ENCODE data around the gene OR52B2. TPM values are rescaled to one million over a fixed set of nuclear protein-coding genes. Genes with fewer than 3 reads are reported as not detected.

OR52B2 gene
- total and polyA plus RNA-seq, 2 donors from 2014 or later, result not detected

- FAIRE-seq (no peak), DNase-seq (peak in 1 of 5 donors; percentile 69)
- H3K36me3 ChIP-seq (ENCODE audit: control insufficient read depth in 2 of 3, insufficient read depth in 3 of 3, low read length in 3 of 3), result peaks cover 0 to 27% (median 24%) of the 10 kb centered on the region in 3 donors
- no peak overlapping the region for H3K4me3 ChIP-seq (ENCODE audit: low read length in 3 of 3)
- intact Hi-C loops (cut with DNase I), result no loop called here
- H3K27ac ChIP-seq (ENCODE audit: low read depth in 2 of 2, low read length in 2 of 2), result no peak overlapping the region
- H3K9me3 ChIP-seq (ENCODE audit: control insufficient read depth in 2 of 3, insufficient read depth in 1 of 3, low read length in 3 of 3), result no peaks in the 10 kb centered on the region
- no peaks in the 10 kb centered on the region for H3K27me3 ChIP-seq (ENCODE audit: control insufficient read depth, insufficient read depth, low read length)
- no peaks in the 10 kb centered on the region for H3K4me1 ChIP-seq (ENCODE audit: control insufficient read depth in 2 of 3, insufficient read depth in 2 of 3, low read depth in 1 of 3, low read length in 3 of 3)
- H3K9ac ChIP-seq (ENCODE audit: low read length in 3 of 3), result no peak overlapping the region
- no peak for TF ChIP-seq CTCF (IDR thresholded peaks at IDR 0.05; ENCODE audit: borderline replicate concordance, extremely low read depth, insufficient read depth)
Measured at GRCh38 chr11:6209801-6210200, 39.7 kb upstream of the OR52B2 start.

DNA sequence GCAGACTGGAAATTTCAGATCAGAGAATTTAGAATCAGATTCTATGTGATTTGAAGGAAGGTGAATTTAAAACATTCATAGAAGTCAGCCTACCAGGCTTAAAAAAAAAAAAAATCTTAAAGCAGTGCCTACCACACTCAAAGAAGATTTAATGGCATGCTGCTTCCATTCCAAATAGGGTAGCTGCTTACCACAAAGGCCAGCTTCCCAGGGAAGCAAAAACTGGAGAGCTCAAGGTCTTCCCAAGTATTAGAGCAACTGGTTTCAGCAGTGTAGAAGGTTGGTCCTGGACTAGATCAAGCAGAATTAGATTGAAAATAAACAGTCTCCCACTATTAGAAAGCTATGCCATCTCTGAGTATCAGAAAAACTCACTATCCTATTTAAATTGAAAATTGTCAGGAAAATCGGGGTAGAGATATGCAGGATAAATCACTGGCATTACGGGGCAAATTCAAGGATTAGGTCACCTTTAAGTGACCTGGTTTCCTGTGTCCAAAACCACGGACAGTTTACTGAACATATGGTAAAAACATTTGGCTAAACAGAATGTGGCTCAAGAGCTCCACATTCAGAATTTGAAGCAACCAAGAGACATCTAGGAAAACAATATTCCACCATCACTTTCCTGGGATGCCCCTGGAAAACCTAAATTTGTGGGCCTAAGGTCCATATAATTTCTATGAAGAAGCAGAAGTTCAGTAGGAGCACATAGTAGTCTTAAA lies 36.5 kb upstream of the OR52B2 start:
- no peak overlapping the region for H3K9ac ChIP-seq (ENCODE audit: low read length in 3 of 3)
- peaks cover 0 to 21% (median 8%) of the 10 kb centered on the region in 3 donors for H3K36me3 ChIP-seq (ENCODE audit: control insufficient read depth in 2 of 3, insufficient read depth in 3 of 3, low read length in 3 of 3)
- no peaks in the 10 kb centered on the region for H3K27me3 ChIP-seq (ENCODE audit: control insufficient read depth, insufficient read depth, low read length)
- no peaks in the 10 kb centered on the region for H3K4me1 ChIP-seq (ENCODE audit: control insufficient read depth in 2 of 3, insufficient read depth in 2 of 3, low read depth in 1 of 3, low read length in 3 of 3)
- no peak for TF ChIP-seq CTCF (IDR thresholded peaks at IDR 0.05; ENCODE audit: borderline replicate concordance, extremely low read depth, insufficient read depth)
- no peak overlapping the region for H3K27ac ChIP-seq (ENCODE audit: low read depth in 2 of 2, low read length in 2 of 2)
- intact Hi-C loops (cut with DNase I), result no loop called here
- no peaks in the 10 kb centered on the region for H3K9me3 ChIP-seq (ENCODE audit: control insufficient read depth in 2 of 3, insufficient read depth in 1 of 3, low read length in 3 of 3)
- H3K4me3 ChIP-seq (ENCODE audit: low read length in 3 of 3), result no peak overlapping the region
- FAIRE-seq (no peak), DNase-seq (no peak)

DNA sequence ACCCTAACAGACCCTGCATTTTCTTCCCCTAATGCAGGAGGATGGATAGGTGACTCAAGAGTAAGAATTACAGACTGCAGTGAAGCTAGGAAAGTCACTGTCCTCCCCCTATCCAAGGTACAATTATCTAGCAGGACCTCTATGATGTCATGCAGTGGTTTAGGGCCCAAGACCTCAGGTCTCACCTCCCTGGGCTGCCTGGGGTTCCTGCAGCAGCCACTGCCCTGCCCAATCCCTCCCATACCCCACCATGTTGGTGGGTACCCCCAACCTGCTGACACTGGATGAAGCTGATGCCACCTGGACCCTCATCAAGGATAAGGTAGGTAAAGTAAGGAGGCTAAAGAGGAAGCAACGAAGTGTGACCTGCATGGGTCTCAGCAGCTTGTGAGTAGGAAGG lies 35.2 kb upstream of the OR52B2 start, which contains the start of gene C11orf42:
Gene C11orf42, plus strand, starts transcription at position 192 of the 400 bp plus-strand sequence. Its CDS starts 59 bp downstream, at position 251.
- Histone ChIP-seq H3K27ac (ENCODE audit: low read depth in 2 of 2, low read length in 2 of 2) (no peak within 1 kb of the TSS), H3K9me3 (ENCODE audit: control insufficient read depth in 2 of 3, insufficient read depth in 1 of 3, low read length in 3 of 3) (no peaks in the 10 kb centered on the region), H3K4me1 (ENCODE audit: control insufficient read depth in 2 of 3, insufficient read depth in 2 of 3, low read depth in 1 of 3, low read length in 3 of 3) (no peaks in the 10 kb centered on the region), H3K9ac (ENCODE audit: low read length in 3 of 3) (no peak within 1 kb of the TSS), H3K27me3 (ENCODE audit: control insufficient read depth, insufficient read depth, low read length) (no peaks in the 10 kb centered on the region), H3K36me3 (ENCODE audit: control insufficient read depth in 2 of 3, insufficient read depth in 3 of 3, low read length in 3 of 3) (peaks cover 0 to 13% (median 5%) of the 10 kb centered on the region in 3 donors), H3K4me3 (ENCODE audit: low read length in 3 of 3) (no peak within 1 kb of the TSS)
- TF ChIP-seq CTCF (IDR thresholded peaks at IDR 0.05; ENCODE audit: borderline replicate concordance, extremely low read depth, insufficient read depth), result no peak
- DNase-seq (no peak), FAIRE-seq (no peak)
- intact Hi-C loops (cut with DNase I), result no loop called here
